ENCODE data around the gene TELO2. TPM values are rescaled to one million over a fixed set of nuclear protein-coding genes. Genes with fewer than 3 reads are reported as not detected.

Gene TELO2
- total RNA-seq, 1 donor from 2014 or later, result 26.0 TPM

- no peak for TF ChIP-seq CTCF (IDR thresholded peaks at IDR 0.05)
- peak overlapping the region; percentile 80 for H3K27ac ChIP-seq
- H3K9me3 ChIP-seq, result no peaks in the 10 kb centered on the region
- no peak for ATAC-seq
- H3K27me3 ChIP-seq, result no peaks in the 10 kb centered on the region
- intact Hi-C loops (cut with DNase I), result no loop called here
- no peak for DNase-seq
- H3K4me3 ChIP-seq, result no peak overlapping the region
- H3K36me3 ChIP-seq, result peaks cover 50% of the 10 kb centered on the region
- H3K4me1 ChIP-seq, result peaks cover 56% of the 10 kb centered on the region
Measured at GRCh38 chr16:1542166-1542500, 49.0 kb downstream of the TELO2 start.

DNA sequence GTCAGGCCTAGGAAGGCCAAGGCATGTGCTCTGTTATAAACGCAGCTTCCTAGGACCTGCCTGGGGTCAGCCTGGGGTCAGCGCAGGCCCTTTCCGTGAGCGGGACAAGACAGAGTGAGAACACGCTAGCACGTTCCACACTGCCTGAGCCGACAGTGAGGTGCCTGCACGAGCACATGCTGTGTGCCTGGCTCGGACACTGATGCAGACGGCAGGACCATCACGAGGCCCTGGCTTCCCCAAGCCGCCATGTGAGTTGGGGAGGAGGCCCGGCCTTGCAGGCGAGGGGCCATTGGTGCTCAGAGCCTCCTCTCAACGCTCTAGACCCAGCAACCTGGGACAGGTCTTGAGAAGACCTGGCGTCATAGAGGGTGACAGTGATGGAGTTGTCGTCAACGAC is 49.4 kb downstream of the TELO2 start:
- DNase-seq (no peak), ATAC-seq (no peak)
- Histone ChIP-seq H3K27me3 (no peaks in the 10 kb centered on the region), H3K27ac (peak overlapping the region; percentile 80), H3K36me3 (peaks cover 46% of the 10 kb centered on the region), H3K4me1 (peaks cover 60% of the 10 kb centered on the region), H3K4me3 (no peak overlapping the region), H3K9me3 (no peaks in the 10 kb centered on the region)
- no peak for TF ChIP-seq CTCF (IDR thresholded peaks at IDR 0.05)
- intact Hi-C loops (cut with DNase I), result no loop called here

DNA sequence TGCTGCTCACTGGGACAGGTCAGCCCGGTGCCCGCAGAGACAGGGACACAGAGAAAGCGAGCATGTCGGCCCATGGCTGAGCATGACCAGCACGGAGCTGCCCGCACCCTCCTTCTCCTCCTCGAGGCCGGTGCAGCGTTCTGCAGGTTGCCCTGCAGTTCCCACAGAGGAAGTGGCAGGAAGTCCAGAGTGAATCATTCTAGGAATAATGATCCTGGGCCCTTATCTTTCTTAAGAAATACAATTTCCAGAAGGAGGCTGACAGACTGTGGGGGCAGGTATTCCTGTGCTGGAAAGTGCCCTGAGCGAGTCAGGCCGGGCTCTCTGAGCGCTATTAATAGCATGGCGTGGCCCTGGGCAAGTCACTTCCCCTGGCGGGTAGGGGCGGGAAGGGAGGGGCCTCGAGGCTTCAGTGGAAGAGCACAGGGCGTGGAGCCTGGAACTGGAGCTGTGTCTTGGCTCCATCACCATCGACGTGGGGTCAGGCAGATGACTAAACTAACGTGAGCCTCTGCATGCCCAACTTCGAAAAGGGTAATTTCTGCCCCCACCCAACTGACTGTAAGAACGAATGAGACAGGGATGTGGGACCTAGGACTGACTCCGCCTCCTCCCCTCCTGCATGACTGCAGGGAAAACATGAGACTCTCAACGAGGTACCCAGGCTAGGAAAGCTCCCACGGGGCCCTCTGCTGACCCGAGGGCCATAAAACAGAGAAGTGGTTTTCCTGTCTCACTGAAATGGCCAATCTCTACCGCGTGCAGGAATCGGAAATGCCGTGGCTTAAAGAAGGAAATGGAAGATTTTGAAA is 50.1 kb downstream of the TELO2 start:
- peak; percentile 5 for TF ChIP-seq CTCF (IDR thresholded peaks at IDR 0.05)
- peaks cover 39% of the 10 kb centered on the region for H3K36me3 ChIP-seq
- peaks cover 59% of the 10 kb centered on the region for H3K4me1 ChIP-seq
- peak; percentile 82 for DNase-seq
- intact Hi-C loops (cut with DNase I), result no loop called here
- no peaks in the 10 kb centered on the region for H3K9me3 ChIP-seq
- no peaks in the 10 kb centered on the region for H3K27me3 ChIP-seq
- peak; percentile 76 for ATAC-seq
- H3K27ac ChIP-seq, result peak overlapping the region; percentile 80
- peak overlapping the region; percentile 1 for H3K4me3 ChIP-seq

GRCh38 chr16:1545044-1546040 is 52.2 kb downstream of the TELO2 start:
- Histone ChIP-seq H3K36me3 (peaks cover 36% of the 10 kb centered on the region), H3K27ac (peak overlapping the region; percentile 80), H3K4me3 (no peak overlapping the region), H3K4me1 (peaks cover 67% of the 10 kb centered on the region), H3K27me3 (no peaks in the 10 kb centered on the region), H3K9me3 (no peaks in the 10 kb centered on the region)
- ATAC-seq, result peak; percentile 3
- no peak for TF ChIP-seq CTCF (IDR thresholded peaks at IDR 0.05)
- DNase-seq, result no peak
- intact Hi-C loops (cut with DNase I), result no loop called here

DNA sequence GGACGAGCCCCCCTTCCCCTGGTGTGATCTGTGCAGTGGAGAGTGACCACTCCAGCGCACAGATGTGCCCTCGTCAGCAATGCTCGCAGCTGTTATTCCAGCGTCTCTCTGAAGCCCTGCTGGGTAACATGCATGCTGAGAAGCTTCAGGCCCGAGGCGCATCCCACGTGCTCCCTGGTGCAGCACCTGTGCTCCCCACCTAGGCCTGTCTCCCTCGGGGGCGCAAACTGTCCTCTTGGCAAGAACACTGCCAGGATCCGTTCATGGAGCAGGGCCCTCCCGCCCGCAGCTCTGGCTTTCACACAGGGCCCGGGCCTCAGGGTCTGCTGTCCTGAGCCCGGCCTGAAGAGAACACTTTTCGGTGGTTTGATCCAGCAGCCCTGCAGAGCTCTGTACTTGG is 53.3 kb downstream of the TELO2 start:
- ATAC-seq (no peak), DNase-seq (no peak)
- peak overlapping the region; percentile 80 for H3K27ac ChIP-seq
- no peak for TF ChIP-seq CTCF (IDR thresholded peaks at IDR 0.05)
- peaks cover 30% of the 10 kb centered on the region for H3K36me3 ChIP-seq
- peaks cover 76% of the 10 kb centered on the region for H3K4me1 ChIP-seq
- H3K4me3 ChIP-seq, result no peak overlapping the region
- no peaks in the 10 kb centered on the region for H3K9me3 ChIP-seq
- intact Hi-C loops (cut with DNase I), result no loop called here
- H3K27me3 ChIP-seq, result no peaks in the 10 kb centered on the region
